ENCODE data around the gene HIP1.
"Not testable (repeated sequence)": the region's sequence is repeated elsewhere in the genome, so short reads cannot be mapped to it uniquely, and the experiment has no call there.

HIP1 gene

DNA sequence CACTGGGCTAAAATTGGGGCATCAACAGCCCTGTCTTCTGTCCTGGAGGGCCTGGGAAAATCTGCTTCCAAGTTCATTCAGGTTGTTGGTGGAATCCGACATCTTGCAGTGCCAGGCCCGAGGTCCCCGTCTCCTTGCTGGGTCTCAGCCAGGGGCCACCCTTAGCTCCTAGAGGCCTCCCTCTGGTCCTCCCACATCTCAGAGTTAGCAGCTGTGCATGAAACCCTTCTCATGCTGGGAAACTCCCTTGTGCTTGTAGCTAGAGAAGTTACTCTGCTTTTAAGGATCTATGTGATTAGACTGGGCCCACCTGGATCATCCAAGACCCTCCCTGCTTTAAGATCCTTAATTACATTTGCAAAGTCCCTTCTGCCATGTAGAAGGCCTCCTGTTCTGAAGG, 15.3 kb downstream of the HIP1 start:
- Histone ChIP-seq H3K4me3 (ENCODE audit: low read depth, low read length) (no peak overlapping the region), H3K4me1 (ENCODE audit: control insufficient read depth, insufficient read depth, low read length) (peaks cover 6% of the 10 kb centered on the region; the same call in 1 of the 2 replicates), H3K9ac (ENCODE audit: low read depth, low read length) (no peak overlapping the region), H3K36me3 (ENCODE audit: control insufficient read depth, insufficient read depth, low read length) (no peaks in the 10 kb centered on the region), H3K9me3 (ENCODE audit: control insufficient read depth, insufficient read depth, low read length) (no peaks in the 10 kb centered on the region), H3K27me3 (ENCODE audit: control insufficient read depth, insufficient read depth, low read length) (no peaks in the 10 kb centered on the region), H3K27ac (ENCODE audit: low read depth, low read length) (no peak overlapping the region)

DNA sequence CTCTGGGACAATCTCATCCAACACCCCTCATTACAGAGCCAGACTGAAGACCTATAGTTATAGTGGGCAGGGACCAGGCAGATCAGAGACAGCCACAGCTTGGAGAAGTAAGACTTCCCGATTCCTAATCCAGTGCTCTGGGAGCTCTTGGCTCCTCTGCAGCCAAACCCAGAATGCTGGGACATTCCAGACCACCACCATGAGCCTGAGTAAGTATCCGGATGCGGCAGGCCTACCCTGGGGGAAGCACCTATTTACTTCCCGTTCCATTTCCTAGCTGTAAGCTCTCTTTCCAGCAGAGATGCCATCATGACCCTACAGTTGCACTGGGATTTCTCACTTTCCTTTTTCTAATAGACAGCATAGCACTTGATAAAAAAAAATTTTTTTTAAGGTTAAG, 16.4 kb downstream of the HIP1 start:
- Histone ChIP-seq H3K4me1 (ENCODE audit: control insufficient read depth, insufficient read depth, low read length) (no peaks in the 10 kb centered on the region), H3K4me3 (ENCODE audit: low read depth, low read length) (no peak overlapping the region), H3K27me3 (ENCODE audit: control insufficient read depth, insufficient read depth, low read length) (no peaks in the 10 kb centered on the region), H3K36me3 (ENCODE audit: control insufficient read depth, insufficient read depth, low read length) (no peaks in the 10 kb centered on the region), H3K27ac (ENCODE audit: low read depth, low read length) (no peak overlapping the region), H3K9ac (ENCODE audit: low read depth, low read length) (no peak overlapping the region), H3K9me3 (ENCODE audit: control insufficient read depth, insufficient read depth, low read length) (no peaks in the 10 kb centered on the region)

DNA sequence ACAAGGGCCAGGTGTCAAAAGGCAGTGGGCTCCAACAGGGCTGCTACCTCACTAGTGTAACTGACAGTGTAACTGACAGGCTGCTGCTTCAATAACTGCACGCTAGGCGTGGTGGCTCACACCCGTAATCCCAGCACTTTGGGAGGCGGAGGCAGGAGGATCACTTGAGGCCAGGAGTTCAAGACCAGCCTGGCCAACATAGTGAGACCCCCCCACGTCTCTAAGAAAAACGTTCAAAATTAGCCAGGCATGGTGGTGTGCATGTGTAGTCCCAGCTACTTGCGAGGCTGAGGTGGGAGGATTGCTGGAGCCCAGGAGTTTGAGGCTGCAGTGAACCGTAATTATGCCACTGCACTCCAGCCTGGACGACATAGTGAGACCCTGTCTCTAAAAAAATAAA, 16.8 kb downstream of the HIP1 start:
- H3K4me3 ChIP-seq (ENCODE audit: low read depth, low read length); H3K27ac ChIP-seq (ENCODE audit: low read depth, low read length); H3K9me3 ChIP-seq (ENCODE audit: control insufficient read depth, insufficient read depth, low read length); H3K36me3 ChIP-seq (ENCODE audit: control insufficient read depth, insufficient read depth, low read length); H3K9ac ChIP-seq (ENCODE audit: low read depth, low read length); H3K27me3 ChIP-seq (ENCODE audit: control insufficient read depth, insufficient read depth, low read length); H3K4me1 ChIP-seq (ENCODE audit: control insufficient read depth, insufficient read depth, low read length): not testable (repeated sequence)

DNA sequence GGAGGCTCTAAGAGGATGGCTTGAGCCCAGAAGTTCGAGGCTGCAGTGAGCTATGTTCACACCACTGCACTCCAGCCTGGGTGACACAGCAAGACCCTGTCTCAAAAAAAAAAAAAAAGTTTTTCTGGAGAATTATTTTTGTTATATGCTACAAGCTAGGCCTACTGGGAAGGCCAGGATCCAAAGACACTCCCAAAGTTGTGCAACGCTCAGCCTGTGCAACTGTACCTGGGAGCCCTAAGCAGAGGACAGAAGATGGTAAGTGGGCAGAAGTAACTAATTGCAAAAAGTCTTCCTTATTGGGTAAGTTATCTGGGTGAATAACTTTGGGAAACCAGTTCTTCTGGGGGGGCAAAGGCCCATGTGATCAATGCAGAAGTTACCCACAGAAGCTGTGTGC, 17.3 kb downstream of the HIP1 start:
- Histone ChIP-seq H3K4me1 (ENCODE audit: control insufficient read depth, insufficient read depth, low read length) (no peaks in the 10 kb centered on the region), H3K36me3 (ENCODE audit: control insufficient read depth, insufficient read depth, low read length) (no peaks in the 10 kb centered on the region), H3K9me3 (ENCODE audit: control insufficient read depth, insufficient read depth, low read length) (no peaks in the 10 kb centered on the region), H3K4me3 (ENCODE audit: low read depth, low read length) (no peak overlapping the region), H3K27me3 (ENCODE audit: control insufficient read depth, insufficient read depth, low read length) (no peaks in the 10 kb centered on the region), H3K9ac (ENCODE audit: low read depth, low read length) (no peak overlapping the region), H3K27ac (ENCODE audit: low read depth, low read length) (no peak overlapping the region)

DNA sequence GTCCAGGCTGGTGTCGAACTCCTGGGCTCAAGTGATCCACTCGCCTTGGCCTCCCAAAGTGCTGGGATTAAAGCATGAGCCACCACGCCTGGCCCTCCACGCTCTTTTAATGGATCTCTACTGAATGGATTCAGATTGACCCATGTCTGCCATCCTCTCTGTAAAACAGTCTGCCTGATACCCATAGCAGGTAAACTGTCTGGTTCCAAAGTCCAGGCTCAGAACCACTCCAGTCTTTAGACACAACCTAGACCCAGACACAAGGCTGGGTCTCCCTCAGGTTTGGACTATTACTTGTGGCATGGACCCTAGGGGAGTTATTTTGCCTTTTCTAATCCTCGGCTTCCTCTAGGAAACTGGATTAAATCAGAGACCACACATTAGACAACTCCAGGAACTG, 19.1 kb downstream of the HIP1 start:
- no peaks in the 10 kb centered on the region for H3K27me3 ChIP-seq (ENCODE audit: control insufficient read depth, insufficient read depth, low read length)
- no peak overlapping the region for H3K9ac ChIP-seq (ENCODE audit: low read depth, low read length)
- no peak overlapping the region for H3K4me3 ChIP-seq (ENCODE audit: low read depth, low read length)
- H3K9me3 ChIP-seq (ENCODE audit: control insufficient read depth, insufficient read depth, low read length) = no peaks in the 10 kb centered on the region
- no peaks in the 10 kb centered on the region for H3K4me1 ChIP-seq (ENCODE audit: control insufficient read depth, insufficient read depth, low read length)
- no peaks in the 10 kb centered on the region for H3K36me3 ChIP-seq (ENCODE audit: control insufficient read depth, insufficient read depth, low read length)
- no peak overlapping the region for H3K27ac ChIP-seq (ENCODE audit: low read depth, low read length)

DNA sequence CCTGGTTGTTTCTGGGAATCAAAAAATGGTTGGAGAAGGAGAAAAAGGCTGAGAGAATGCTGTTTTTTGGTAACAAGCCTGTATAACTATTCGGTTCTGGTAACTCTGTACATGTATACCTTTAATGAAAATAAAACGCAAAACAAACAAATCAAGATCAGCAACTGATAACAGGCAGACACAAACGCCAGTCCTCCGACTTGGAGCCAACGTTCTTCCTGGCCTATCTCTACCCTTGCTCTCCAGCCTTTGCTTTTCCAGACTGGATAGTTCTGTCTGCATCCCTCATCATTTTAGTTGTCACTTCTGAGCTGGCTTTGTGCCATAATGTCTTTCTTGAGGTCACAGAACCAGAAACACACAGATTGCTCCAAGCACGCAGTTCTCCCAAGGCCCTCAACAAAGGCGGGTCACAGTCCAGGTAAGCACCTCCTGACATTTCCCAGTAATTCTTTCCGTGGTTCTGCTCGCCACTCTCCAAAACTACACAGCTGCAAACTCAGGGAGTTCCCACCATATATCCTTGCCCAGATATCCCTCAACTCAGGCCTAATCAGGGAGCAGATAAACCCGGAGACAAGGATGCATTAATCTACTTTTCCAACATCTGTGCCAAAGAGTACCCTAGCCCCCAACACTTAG, 20.2 kb downstream of the HIP1 start:
- Histone ChIP-seq H3K27me3 (ENCODE audit: control insufficient read depth, insufficient read depth, low read length) (no peaks in the 10 kb centered on the region), H3K27ac (ENCODE audit: low read depth, low read length) (no peak overlapping the region), H3K9ac (ENCODE audit: low read depth, low read length) (no peak overlapping the region), H3K9me3 (ENCODE audit: control insufficient read depth, insufficient read depth, low read length) (no peaks in the 10 kb centered on the region), H3K4me1 (ENCODE audit: control insufficient read depth, insufficient read depth, low read length) (no peaks in the 10 kb centered on the region), H3K36me3 (ENCODE audit: control insufficient read depth, insufficient read depth, low read length) (no peaks in the 10 kb centered on the region), H3K4me3 (ENCODE audit: low read depth, low read length) (no peak overlapping the region)

DNA sequence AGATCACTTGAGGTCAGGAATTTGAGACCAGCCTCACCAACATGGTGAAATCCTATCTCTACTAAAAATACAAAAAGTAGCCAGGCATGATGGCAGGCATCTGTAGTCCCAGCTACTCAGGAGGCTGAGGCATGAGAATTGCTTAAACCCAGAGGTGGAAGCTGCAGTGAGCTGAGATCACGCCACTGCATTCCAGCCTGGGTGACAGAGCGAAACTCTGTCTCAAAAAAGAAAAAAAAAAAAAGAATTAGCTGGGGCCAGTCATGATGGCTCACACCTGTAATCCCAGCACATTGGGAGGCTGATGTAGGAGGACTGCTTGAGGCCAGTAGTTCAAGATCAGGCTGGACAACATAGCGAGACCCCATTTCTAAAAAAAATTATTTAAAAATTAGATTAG, 21.0 kb downstream of the HIP1 start:
- H3K27ac ChIP-seq (ENCODE audit: low read depth, low read length); H3K4me3 ChIP-seq (ENCODE audit: low read depth, low read length); H3K9ac ChIP-seq (ENCODE audit: low read depth, low read length); H3K36me3 ChIP-seq (ENCODE audit: control insufficient read depth, insufficient read depth, low read length); H3K4me1 ChIP-seq (ENCODE audit: control insufficient read depth, insufficient read depth, low read length); H3K9me3 ChIP-seq (ENCODE audit: control insufficient read depth, insufficient read depth, low read length); H3K27me3 ChIP-seq (ENCODE audit: control insufficient read depth, insufficient read depth, low read length): not testable (repeated sequence)

DNA sequence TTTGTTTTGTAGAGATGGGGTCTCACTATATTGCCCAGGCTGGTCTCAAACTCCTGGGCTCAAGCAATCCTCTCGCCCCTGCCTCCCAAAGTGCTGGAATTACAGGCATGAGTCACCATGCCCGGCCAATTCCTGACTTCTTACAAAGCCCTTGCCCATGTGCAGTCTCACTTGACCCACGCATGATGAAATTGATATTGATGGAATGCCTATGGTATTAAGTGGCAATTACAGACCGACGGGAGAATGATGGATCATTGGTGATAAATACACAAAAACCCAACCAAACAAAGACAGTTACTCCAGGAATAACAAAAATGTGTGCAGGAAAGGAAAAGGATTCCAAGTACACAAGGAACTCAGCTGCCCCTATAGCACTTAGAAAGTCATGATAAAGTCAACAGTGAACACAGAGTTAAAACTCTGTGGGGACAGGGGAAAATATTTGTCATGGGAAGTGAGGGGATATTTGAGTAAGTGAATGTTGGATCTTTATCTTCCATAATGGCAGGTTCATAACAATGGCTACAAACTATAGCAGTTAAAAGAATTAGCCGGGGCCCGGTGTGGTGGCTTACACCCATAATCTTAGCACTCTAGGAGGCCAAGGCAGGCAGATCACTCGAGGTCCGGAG, 21.6 kb downstream of the HIP1 start:
- Histone ChIP-seq H3K27me3 (ENCODE audit: control insufficient read depth, insufficient read depth, low read length) (no peaks in the 10 kb centered on the region), H3K36me3 (ENCODE audit: control insufficient read depth, insufficient read depth, low read length) (no peaks in the 10 kb centered on the region), H3K9me3 (ENCODE audit: control insufficient read depth, insufficient read depth, low read length) (no peaks in the 10 kb centered on the region), H3K9ac (ENCODE audit: low read depth, low read length) (no peak overlapping the region), H3K4me3 (ENCODE audit: low read depth, low read length) (no peak overlapping the region), H3K4me1 (ENCODE audit: control insufficient read depth, insufficient read depth, low read length) (no peaks in the 10 kb centered on the region), H3K27ac (ENCODE audit: low read depth, low read length) (no peak overlapping the region)

DNA sequence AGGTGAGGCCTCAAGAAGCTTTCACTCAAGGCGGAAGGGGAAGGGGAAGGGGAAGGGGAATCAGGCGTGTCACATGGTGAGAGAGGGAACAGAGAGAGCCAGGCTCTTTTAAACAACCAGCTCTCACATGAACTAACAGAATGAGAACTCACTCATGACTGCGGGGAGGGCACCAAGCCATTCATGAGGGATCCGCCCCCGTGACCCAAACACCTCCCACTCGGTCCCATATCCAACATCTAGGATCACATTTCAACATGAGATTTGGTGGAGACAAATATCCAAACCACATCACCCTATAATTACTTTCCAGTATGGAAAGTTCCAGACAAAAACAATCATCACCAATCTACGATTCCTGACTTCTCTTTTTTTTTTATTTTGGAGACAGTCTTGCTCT, 22.9 kb downstream of the HIP1 start:
- Histone ChIP-seq H3K9ac (ENCODE audit: low read depth, low read length) (no peak overlapping the region), H3K4me1 (ENCODE audit: control insufficient read depth, insufficient read depth, low read length) (no peaks in the 10 kb centered on the region), H3K9me3 (ENCODE audit: control insufficient read depth, insufficient read depth, low read length) (no peaks in the 10 kb centered on the region), H3K27ac (ENCODE audit: low read depth, low read length) (no peak overlapping the region), H3K27me3 (ENCODE audit: control insufficient read depth, insufficient read depth, low read length) (no peaks in the 10 kb centered on the region), H3K36me3 (ENCODE audit: control insufficient read depth, insufficient read depth, low read length) (no peaks in the 10 kb centered on the region), H3K4me3 (ENCODE audit: low read depth, low read length) (no peak overlapping the region)

DNA sequence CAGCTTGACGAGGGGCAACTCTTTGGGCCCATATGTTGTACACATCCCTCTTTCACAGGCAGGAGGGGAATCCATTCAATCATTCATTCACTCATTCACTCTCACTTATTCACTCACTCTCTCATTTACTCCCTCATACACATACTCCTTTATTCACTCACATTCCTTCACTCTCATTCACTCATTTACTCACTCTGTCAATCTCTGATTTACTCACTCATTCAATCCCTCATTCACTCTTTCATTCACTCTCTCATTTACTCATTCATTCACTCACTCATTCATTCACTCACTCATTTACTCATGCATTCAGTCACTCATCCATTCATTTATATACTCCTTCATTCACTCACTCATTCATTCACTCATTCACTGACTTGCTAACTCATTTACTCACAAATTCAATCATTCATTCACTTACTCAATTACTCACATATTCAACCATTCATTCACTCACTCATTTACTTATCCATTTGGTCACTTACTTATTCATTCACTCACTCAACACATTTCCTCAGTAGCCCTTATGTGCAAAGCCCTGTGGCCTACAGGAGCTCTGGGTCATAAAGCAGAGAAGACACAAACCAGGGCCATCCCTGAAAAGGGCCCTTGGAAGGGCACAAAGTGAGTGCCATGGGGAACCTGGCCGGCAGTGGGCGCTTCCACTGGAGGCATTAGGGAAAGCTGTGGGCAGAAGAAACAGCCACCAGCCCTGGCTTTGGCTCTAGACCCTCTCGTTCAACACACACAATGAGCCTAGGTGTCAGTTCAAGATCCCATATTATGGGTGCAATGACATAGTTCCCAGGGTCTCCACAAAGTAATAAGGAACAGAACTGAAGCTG, 26.0 kb downstream of the HIP1 start:
- no peaks in the 10 kb centered on the region for H3K27me3 ChIP-seq (ENCODE audit: control insufficient read depth, insufficient read depth, low read length)
- no peak overlapping the region for H3K9ac ChIP-seq (ENCODE audit: low read depth, low read length)
- peaks cover 3% of the 10 kb centered on the region; the same call in 1 of the 2 replicates for H3K9me3 ChIP-seq (ENCODE audit: control insufficient read depth, insufficient read depth, low read length)
- H3K4me1 ChIP-seq (ENCODE audit: control insufficient read depth, insufficient read depth, low read length) = no peaks in the 10 kb centered on the region
- H3K27ac ChIP-seq (ENCODE audit: low read depth, low read length) = no peak overlapping the region
- H3K4me3 ChIP-seq (ENCODE audit: low read depth, low read length) = no peak overlapping the region
- H3K36me3 ChIP-seq (ENCODE audit: control insufficient read depth, insufficient read depth, low read length) = no peaks in the 10 kb centered on the region
